Measurements from ENCODE around the gene IMP4. TPM values are rescaled to one million over a fixed set of nuclear protein-coding genes. Genes with fewer than 3 reads are reported as not detected.

The IMP4 gene
- total RNA-seq, 1 donor from 2014 or later, result 88.7 TPM

- DNase-seq (ENCODE audit: low read depth in 2 of 2), result peak; percentile 90 to 94
Measured at GRCh38 chr2:130336877-130337734, 5.6 kb upstream of the IMP4 start.

- peak in 1 of 2 donors; percentile 52 for DNase-seq (ENCODE audit: low read depth in 2 of 2)
Measured at GRCh38 chr2:130337735-130338325, 4.9 kb upstream of the IMP4 start.

- no peak for DNase-seq (ENCODE audit: low read depth in 2 of 2)
Measured at GRCh38 chr2:130338793-130339345, 3.8 kb upstream of the IMP4 start.

DNA sequence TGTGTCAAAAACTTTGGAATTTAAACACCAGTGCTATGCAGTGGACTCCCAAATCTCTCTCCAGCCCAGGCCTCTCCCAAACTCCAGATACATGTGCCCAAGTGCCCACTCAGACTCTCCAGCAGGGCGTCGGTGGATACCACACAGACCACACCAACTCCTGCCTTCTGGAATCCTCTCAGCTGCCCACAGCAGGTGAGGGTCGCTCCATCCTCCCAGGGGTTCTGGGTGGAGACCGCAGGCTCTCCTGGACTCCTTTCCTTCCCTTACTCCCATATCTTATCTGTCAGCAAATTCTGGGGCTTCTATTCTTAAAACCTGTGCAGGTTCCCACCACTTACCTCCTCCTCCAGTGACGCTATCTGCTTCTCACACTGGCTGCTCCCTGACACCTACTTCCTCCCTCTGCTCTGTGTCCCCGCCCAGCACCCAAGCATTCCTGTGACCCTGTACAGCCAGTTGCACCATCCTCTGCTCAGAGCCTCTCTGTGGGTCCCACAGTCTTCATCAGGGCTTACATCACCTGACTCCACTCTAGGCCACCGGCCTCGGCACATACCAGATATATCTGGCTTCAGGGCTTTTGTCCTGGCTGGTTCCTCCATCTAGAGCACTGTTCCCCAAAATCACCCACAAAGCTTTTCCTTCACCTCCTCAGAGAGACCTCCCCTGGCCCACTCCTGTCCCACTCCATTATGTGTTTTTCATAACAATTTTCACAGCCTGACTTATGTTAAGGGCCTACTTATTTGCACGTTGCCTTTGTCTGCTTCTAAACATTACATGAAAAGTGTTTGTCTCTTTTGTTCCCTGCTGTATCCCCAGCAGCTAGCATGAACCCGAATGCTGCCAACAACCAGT lies 2.6 kb upstream of the IMP4 start:
- no peak for DNase-seq (ENCODE audit: low read depth in 2 of 2)

DNA sequence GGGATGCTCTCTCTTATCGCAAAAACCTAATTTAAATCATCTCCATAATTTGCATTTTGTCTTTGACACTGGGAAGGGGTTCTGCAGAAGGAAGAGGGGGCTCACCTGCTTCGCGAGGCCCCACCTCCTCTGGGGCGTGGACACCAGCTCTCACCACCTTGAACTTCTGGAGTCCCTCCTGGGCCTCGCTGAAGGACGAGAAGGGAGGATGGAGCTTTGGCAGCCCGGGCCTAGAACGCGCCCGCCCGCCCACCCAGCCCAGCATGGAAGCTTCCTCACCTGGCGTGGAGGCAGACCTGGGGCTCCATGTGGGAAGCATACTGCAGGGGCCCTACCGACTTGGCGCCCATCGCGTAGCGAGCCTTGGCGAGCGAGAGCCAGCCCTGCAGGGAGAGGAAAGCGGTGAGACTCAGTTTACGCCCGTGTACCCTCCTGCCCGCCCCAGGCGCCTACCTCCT lies 1.1 kb upstream of the IMP4 start:
- no peak for DNase-seq (ENCODE audit: low read depth in 2 of 2)

DNA sequence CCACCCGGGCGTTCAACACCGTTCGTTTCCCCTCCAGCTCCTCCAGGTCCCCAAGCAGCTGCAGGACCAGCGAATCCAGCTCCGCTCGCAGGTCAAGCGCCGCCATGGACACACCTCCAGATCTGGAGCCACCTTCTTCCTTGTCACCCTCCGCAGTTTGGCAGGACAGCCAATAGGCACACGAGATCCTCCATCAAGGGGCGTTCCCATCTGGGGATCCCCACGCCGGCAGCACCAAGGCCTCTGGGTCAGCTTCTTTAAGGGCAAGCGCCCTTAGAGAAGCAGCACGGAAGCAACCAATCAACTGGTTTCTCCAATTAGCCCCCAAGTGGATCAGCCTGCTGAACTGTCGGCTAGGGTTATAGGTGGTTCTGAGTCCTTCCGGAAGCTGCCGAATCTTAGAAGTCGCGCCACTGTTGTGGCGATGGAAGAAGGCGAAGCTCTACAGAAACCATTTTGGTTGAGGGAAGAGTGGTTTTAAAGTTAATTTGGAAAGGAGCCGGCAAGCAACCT lies 621 bp upstream of the IMP4 start:
- peak; percentile 92 to 96 for DNase-seq (ENCODE audit: low read depth in 2 of 2)

- DNase-seq (ENCODE audit: low read depth in 2 of 2), result no peak
Measured at GRCh38 chr2:130344578-130344977, 1.9 kb downstream of the IMP4 start.

DNA sequence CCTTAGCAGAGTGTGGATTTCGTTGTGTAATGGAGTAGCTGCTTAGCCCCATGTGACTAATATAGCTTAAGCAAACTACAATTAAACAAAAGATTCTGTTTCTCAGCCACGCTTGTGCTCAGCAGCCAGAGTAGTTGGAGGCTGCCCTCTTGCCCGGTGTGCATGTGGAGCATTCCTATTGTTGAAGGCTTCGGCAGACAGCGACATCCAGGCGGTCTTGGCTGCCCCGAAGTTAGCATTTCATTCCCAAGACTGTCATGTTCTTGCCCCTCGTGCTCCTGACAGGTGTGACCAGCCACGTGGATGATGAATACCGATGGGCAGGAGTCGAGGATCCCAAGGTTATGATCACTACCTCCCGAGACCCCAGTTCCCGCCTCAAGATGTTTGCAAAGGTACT lies 2.4 kb downstream of the IMP4 start:
- no peak for DNase-seq (ENCODE audit: low read depth in 2 of 2)

DNA sequence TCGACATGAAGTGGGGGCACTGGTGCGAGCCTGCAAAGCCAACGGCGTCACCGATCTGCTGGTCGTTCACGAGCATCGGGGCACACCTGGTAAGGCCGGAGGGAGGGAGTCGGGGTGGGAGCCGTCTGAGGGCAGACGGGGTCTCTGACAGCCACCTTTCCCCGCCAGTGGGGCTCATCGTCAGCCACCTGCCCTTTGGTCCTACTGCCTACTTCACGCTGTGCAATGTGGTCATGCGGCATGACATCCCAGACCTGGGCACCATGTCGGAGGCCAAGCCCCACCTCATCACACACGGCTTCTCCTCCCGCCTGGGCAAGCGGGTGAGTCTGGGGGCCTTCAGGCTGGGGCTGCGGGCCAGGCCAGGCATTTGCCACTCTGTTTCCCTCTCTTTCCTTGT lies 2.9 kb downstream of the IMP4 start:
- DNase-seq (ENCODE audit: low read depth in 2 of 2), result no peak

- no peak for DNase-seq (ENCODE audit: low read depth in 2 of 2)
Measured at GRCh38 chr2:130346041-130346740, 3.5 kb downstream of the IMP4 start.

- no peak for DNase-seq (ENCODE audit: low read depth in 2 of 2)
Measured at GRCh38 chr2:130346741-130347066, 4.0 kb downstream of the IMP4 start.

DNA sequence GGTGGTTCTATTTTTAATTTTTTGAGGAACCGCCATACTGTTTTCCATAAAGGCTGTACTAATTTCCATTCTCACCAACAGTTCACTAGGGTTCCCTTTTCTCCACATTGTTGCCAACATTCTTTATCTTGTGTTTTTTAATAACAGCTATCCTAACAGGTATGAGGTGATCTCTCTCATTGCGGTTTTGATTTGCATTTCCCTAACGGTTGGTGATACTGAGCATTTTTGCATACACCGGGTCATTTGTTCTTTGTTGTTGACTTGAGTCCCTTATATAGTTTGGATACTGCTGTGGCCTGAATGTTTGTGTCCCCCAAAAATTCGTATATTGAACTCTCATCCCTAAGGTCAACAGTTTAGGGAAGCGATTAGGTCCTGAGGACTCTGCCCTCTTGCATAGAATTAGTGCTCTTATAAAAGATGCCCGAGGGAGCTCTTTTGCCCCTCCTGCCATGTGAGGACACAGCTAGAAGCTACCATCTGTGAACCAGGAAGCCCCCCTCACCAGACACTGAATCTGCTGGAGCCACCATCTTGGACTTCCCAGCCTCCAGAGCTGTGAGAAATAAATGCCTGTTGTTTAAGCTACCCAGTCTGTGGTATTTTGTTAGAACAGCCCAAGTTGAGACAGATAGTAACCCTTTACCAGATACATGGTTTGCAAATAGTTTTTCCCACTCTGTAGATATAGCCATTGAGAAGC lies 4.7 kb downstream of the IMP4 start:
- no peak for DNase-seq (ENCODE audit: low read depth in 2 of 2)

GRCh38 chr2:130349174-130349573 lies 6.5 kb downstream of the IMP4 start:
- no peak for DNase-seq (ENCODE audit: low read depth in 2 of 2)

- no peak for DNase-seq (ENCODE audit: low read depth in 2 of 2)
Measured at GRCh38 chr2:130351711-130352110, 9.0 kb downstream of the IMP4 start.

DNA sequence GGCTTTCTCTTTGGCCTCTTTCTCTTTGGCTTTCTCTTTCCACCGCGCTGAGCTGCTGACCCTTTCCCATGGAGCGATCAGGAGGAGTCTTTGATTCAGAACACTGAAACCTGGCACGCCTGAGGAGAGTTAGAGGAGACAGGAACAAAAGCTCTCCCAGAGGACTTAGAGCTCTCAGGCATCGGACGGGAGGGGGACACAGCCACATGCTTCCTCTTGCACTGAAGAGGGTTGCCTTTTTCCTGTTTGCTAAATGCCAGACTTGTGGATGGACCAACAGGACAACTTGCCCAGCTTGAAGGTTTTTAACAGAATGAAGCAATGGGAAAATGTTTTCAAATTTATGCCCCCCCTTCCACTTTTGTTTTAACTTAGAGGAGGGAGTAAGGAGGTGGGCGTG lies 9.5 kb downstream of the IMP4 start:
- DNase-seq (ENCODE audit: low read depth in 2 of 2), result no peak

DNA sequence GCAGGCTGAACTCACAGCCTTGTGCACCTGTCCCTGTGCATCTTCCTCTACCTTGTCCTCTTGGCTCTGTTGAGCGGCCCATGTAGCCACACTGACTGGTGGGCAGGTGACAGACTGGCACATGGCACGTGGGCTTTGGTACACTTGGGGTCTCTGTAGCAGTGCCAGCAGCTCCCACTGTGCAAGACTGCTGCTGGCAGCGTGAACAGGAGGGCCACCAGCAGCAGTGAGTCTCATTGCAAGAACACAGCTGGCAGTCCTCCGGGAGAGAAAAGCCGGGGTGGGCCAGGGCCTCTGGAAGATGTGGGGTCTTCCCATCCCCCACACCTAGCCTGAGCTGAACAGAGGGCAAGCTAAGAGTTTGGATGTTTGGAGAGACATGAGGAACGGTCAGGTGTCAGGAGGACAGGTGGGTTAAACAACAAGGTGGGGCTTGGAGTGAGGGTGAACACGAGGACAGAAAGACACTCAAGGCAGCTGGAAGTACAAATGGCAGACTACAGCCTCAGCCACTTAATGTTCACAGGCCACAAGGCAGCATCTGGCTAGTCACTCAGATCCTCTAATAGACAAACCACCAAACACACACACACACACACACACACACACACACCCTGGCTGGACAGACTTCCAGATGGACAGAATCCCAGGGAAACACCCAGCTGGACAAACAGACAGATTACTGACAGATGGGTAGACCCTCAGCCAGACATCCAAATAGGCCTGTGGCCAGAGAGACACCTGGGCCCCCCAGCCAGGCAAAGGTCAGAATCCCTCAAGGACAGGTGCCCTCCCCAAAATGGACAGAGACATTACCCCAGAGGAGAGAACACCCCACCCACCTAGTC lies 10.8 kb downstream of the IMP4 start:
- DNase-seq (ENCODE audit: low read depth in 2 of 2), result no peak

DNA sequence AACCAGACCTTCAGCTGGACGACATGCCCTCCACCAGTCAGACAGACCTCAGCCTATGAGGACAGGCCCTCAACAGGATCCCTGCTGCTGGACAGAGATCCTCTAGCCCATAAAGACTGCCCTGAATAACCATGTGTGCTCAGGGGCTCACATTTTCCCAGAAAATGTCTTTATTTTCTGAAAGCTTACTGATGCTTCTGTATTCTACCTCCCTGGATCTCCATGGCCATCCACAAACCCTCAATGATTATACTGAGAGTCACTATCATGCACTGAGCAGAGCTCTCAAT lies 11.4 kb downstream of the IMP4 start:
- DNase-seq (ENCODE audit: low read depth in 2 of 2), result peak in 1 of 2 donors; percentile 35

DNA sequence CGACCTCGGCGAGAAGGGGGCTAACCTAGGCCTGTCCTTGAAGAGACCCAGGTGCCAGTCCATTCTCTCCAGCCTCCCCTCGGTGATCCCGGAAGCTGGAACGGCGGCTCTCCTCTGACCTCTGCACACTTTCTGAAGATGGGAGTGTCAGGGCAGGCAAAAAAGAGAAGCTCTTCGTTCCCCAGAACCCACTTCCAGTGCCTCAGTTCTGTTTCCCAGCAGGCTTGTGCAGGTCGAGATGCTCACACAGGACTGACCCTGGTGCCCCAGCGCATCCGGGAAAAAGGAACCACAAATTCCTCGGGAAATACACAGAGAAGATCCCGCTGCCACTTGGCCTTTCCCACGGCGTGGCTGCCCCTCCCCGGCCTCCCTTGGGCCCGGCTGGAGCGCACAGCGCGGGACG lies 12.5 kb downstream of the IMP4 start:
- no peak for DNase-seq (ENCODE audit: low read depth in 2 of 2)

DNA sequence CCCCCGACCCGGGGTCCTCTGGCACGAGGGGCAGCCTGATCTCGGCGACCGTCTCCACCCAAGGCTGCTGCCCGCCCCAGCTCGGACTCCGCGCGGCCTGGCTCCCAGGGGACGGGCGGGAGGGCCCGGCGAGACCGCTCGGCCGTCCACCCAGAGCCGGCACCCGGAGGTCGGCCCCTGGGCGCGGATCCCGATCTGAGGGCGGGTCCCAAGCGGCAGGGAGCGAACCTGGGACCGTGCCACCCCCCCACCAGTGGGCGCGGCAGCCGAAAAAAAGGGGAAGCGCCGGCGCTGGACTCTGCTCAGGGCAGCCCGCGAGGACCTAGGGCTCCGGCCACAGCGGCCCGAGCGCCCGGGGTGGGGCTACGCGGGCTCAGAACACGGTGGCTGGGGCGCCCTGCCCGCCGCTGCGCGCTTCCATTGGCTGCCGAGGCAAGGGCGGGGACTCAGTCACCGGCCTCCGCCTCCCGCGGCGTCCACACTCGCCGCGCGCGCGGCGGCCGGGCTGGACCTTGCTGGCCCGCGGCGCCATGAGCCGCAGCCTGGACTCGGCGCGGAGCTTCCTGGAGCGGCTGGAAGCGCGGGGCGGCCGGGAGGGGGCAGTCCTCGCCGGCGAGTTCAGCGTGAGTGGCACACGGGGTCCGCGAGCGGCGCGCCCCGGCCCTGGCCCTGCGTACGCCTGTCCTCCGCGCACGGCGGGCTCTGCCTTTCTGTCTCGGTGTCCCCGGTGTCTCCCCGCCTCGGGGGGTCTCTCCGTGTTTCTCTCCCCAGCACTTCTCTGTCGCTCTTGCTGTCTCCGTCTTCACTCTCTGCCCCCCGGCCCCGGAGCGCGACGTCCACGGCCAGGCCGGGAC lies 13.1 kb downstream of the IMP4 start, which contains the start of gene PTPN18:
Gene PTPN18 (plus strand): TSS at position 479 of the 854 bp plus-strand sequence. CDS start 52 bp downstream, at position 531.
- peak; percentile 94 to 96 for DNase-seq (ENCODE audit: low read depth in 2 of 2)

All from lung microvascular endothelial cell (primary cell).